ENCODE data around the gene HIP1. TPM values are rescaled to one million over a fixed set of nuclear protein-coding genes. Genes with fewer than 3 reads are reported as not detected.

The HIP1 gene
- total and polyA plus RNA-seq, 2 of the 4 experiments (the other 2 are of a cell fraction): 6.8 to 10.0 TPM

- Histone ChIP-seq H3K36me3 (ENCODE audit: control insufficient read depth, insufficient read depth, low read length) (peaks cover 3% of the 10 kb centered on the region), H2BK20ac (ENCODE audit: low read depth, low read length) (no peak overlapping the region), H3K14ac (replicated peaks; ENCODE audit: low read depth, low read length) (no peak overlapping the region), H3K9me1 (ENCODE audit: insufficient read depth, low read length) (peaks cover 5% of the 10 kb centered on the region), H4K8ac (ENCODE audit: low read depth in 2 of 2, low read length in 2 of 2) (no peak overlapping the region), H3K18ac (ENCODE audit: low read depth, low read length) (no peak overlapping the region), H2BK5ac (ENCODE audit: low read depth, low read length, poor library complexity, severe bottlenecking) (no peak overlapping the region), H3K9ac (ENCODE audit: low read depth, low read length) (no peak overlapping the region), H3K4me2 (ENCODE audit: low read depth, low read length) (no peak overlapping the region), H3K27ac (ENCODE audit: insufficient read depth, low read length) (no peak overlapping the region), H3K4me1 (ENCODE audit: control insufficient read depth, insufficient read depth, low read length) (0 out of 2 replicates have a peak, but pooled peaks cover 3% of the 10 kb centered on the region), H3K79me1 (ENCODE audit: low read depth in 1 of 2, low read length in 2 of 2) (peaks cover 0 to 8% of the 10 kb centered on the region in 2 experiments; a peak in 3 of 4 replicates), H2AK9ac (replicated peaks; ENCODE audit: low read depth, low read length, poor library complexity) (no peak overlapping the region), H2BK15ac (ENCODE audit: low read depth, low read length) (no peak overlapping the region), H3K4me3 (ENCODE audit: insufficient read depth, low read depth, low read length) (no peak overlapping the region), H3K27me3 (ENCODE audit: control insufficient read depth, insufficient read depth, low read length) (no peaks in the 10 kb centered on the region), H4K91ac (ENCODE audit: insufficient read depth, low read depth, low read length) (no peak overlapping the region), H3K56ac (ENCODE audit: extremely low read depth, insufficient read depth, low read length) (no peak overlapping the region), H2BK120ac (ENCODE audit: low read depth, low read length) (no peak overlapping the region), H4K20me1 (ENCODE audit: insufficient read depth, low read length) (no peaks in the 10 kb centered on the region; the same call in 1 of the 2 replicates), H3K9me3 (ENCODE audit: control insufficient read depth, insufficient read depth, low read length) (no peaks in the 10 kb centered on the region), H3K23ac (ENCODE audit: low read depth, low read length) (no peak overlapping the region), H2AK5ac (ENCODE audit: low read depth, low read length) (no peak overlapping the region), H4K5ac (ENCODE audit: low read depth, low read length) (no peak overlapping the region), H3K4ac (ENCODE audit: low read depth, low read length) (no peak overlapping the region), H2AFZ (replicated peaks; ENCODE audit: low read length, poor library complexity) (no peak overlapping the region)
- in situ Hi-C loops (cut with MboI; ENCODE audit: low sequenced_read_pairs) (no loop called here), dilution Hi-C loops (cut with HindIII; ENCODE audit: low sequenced_read_pairs, unreplicated experiment) (no loop called here), intact Hi-C loops (cut with micrococcal nuclease) (no loop called here)
- no TSS peak for BruUV-seq (replicated peaks)
- ChIA-PET POLR2A (ENCODE audit: unreplicated experiment) (no interaction called here), CTCF (no interaction called here)
- no peak for ATAC-seq (ENCODE audit: low read depth)
- DNase-seq: no peak
- 60% methylated on average over 1 of the region's 4 CpGs; no CpG with 5 or more reads in 1 of the 2 experiments for WGBS, 2 experiments (ENCODE audit: extremely low coverage in 2 of 2, insufficient read length in 1 of 2)
- TF ChIP-seq POLR2A (IDR thresholded peaks at IDR 0.05; ENCODE audit: low read depth, low read length): no peak
- no peak for TF ChIP-seq MAZ (IDR thresholded peaks at IDR 0.05; ENCODE audit: borderline replicate concordance, low read depth, low read length)
- no peak for TF ChIP-seq RCOR1 (IDR thresholded peaks at IDR 0.05; ENCODE audit: insufficient replicate concordance, low read length)
- TF ChIP-seq BHLHE40 (IDR thresholded peaks at IDR 0.05; ENCODE audit: low read depth, low read length): no peak
- no peak for TF ChIP-seq CEBPB (IDR thresholded peaks at IDR 0.05; ENCODE audit: low read depth, low read length)
- no peak for TF ChIP-seq RAD21 (IDR thresholded peaks at IDR 0.05; ENCODE audit: low read length)
- TF ChIP-seq MAFK (IDR thresholded peaks at IDR 0.05; ENCODE audit: low read depth, low read length): no peak
- TF ChIP-seq MXI1 (IDR thresholded peaks at IDR 0.05; ENCODE audit: borderline replicate concordance, low read depth, low read length): no peak
- no peak for TF ChIP-seq RFX5 (IDR thresholded peaks at IDR 0.05; ENCODE audit: low read depth, low read length)
- no peak for TF ChIP-seq NFE2L2 (IDR thresholded peaks at IDR 0.05; ENCODE audit: low read depth, low read length)
- no peak for TF ChIP-seq CHD1 (IDR thresholded peaks at IDR 0.05; ENCODE audit: low read depth, low read length)
- no peak for TF ChIP-seq CTCF (conservative IDR thresholded peaks at IDR 0.05; ENCODE audit: low read depth, low read length)
- no peak for TF ChIP-seq ELK1 (IDR thresholded peaks at IDR 0.05; ENCODE audit: borderline replicate concordance, low read depth, low read length)
- no peak for TF ChIP-seq SMC3 (IDR thresholded peaks at IDR 0.05; ENCODE audit: low read depth, low read length)
- TF ChIP-seq FOS (IDR thresholded peaks at IDR 0.05; ENCODE audit: low read depth, low read length): no peak
- TF ChIP-seq USF2 (IDR thresholded peaks at IDR 0.05; ENCODE audit: low read depth, low read length): no peak
These were observed 89.3 kb downstream of the HIP1 start for GRCh38 chr7:75649462-75649861.
